Measurements from ENCODE around the gene ME3.
A peak's percentile ranks its signal among the peaks of the same experiment; 100 is the strongest.

The ME3 gene

DNA sequence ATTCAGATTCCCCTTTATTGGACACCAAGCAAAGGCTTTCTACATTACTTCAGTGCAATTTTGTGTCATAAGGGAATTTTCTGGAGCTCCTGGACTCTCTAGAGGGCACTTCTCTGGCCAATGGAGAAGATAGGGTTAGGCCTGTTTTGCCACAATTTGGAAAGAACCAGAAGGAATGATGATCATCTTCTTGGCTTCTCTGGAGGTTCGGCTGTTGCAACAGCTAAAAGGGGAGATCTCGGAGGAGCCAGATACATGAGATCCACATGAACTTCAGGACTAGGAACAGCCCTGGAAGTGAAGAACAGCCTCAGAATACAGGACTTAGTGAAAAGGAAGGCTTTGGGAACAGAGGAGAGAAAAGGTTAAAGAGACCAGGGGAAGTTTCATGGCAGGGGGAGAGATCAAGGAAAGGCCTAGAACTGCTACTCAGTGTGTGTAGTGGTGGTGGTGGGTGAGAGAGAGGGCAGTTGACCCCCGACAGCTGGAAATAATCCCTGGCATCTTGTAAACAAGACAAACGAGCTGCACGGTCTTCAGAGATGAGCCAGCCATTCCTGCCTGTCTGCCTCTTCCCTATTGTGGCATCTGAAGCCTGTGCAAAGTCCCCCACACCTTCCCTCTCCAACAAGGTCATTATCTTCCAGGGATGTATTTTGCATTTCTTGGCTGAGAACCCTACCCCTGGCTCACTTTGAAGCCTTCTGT, 214.0 kb downstream of the ME3 start:
- TF ChIP-seq, protein P1, sequence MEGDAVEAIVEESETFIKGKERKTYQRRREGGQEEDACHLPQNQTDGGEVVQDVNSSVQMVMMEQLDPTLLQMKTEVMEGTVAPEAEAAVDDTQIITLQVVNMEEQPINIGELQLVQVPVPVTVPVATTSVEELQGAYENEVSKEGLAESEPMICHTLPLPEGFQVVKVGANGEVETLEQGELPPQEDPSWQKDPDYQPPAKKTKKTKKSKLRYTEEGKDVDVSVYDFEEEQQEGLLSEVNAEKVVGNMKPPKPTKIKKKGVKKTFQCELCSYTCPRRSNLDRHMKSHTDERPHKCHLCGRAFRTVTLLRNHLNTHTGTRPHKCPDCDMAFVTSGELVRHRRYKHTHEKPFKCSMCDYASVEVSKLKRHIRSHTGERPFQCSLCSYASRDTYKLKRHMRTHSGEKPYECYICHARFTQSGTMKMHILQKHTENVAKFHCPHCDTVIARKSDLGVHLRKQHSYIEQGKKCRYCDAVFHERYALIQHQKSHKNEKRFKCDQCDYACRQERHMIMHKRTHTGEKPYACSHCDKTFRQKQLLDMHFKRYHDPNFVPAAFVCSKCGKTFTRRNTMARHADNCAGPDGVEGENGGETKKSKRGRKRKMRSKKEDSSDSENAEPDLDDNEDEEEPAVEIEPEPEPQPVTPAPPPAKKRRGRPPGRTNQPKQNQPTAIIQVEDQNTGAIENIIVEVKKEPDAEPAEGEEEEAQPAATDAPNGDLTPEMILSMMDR (IDR thresholded peaks at IDR 0.05): no peak
- peak in 1 of 2 donors; percentile 55 for DNase-seq
- Histone ChIP-seq H3K36me3 (peaks cover 0 to 5% (median 0%) of the 10 kb centered on the region in 3 donors), H3K4me3 (no peak overlapping the region), H3K27me3 (no peaks in the 10 kb centered on the region), H3K27ac (peak overlapping the region; percentile 57 to 64), H3K9me3 (no peaks in the 10 kb centered on the region), H3K4me1 (peaks cover 0 to 45% (median 41%) of the 10 kb centered on the region in 4 donors)
- intact Hi-C loops (cut with DNase I; ENCODE audit: low total_unique reads): loop anchor here (5.0 kb wide), 1 partner anchor 344 kb away; the partner anchor contains the start of gene PRSS23

DNA sequence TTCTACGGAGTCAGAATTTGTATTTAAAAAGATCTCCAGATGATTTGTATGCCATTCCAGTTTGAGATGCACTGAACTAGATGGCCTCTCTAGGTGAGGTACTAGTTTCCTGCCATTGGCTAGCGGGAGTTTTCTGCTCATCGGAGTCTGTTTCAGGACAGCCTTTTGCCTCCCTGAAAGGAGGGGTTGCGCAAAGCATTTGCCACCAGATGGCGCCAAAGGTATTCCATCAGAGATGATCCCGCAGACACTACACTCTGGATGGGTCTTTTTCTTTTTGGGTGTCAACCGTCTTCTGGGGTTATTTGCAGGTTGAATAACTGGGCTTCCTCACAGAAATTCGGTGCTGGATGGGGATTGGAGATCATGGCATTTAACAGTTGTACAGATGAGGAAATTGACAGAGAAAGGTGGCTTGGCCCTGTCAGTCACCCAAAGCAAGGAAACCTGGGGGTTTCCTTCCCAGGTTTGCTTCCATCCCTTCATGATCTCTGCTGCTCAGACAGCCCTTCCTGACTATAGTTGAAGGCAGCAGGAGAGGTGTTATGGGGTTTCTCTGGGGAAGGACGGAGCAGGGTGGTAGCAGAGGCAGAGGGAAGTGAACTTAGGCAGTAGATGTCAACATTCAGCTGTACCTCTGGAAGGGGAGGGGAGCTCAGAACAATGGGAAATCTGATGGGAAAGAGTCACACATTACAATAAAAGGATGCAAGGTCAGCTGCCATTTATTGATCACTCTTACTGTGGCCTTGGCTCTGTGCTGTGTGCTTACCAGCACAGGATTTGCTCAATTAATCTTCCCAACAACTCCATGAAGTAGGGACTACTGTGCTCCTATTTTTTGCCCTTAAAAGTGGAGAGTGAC, 216.1 kb downstream of the ME3 start:
- Histone ChIP-seq H3K27ac (peak overlapping the region; percentile 57 to 64), H3K4me3 (no peak overlapping the region), H3K9me3 (no peaks in the 10 kb centered on the region), H3K4me1 (peaks cover 0 to 45% (median 41%) of the 10 kb centered on the region in 4 donors), H3K36me3 (no peaks in the 10 kb centered on the region), H3K27me3 (no peaks in the 10 kb centered on the region)
- peak; percentile 89 to 90 for DNase-seq
- intact Hi-C loops (cut with DNase I; ENCODE audit: low total_unique reads): loop anchor here (1.0 to 5.0 kb wide), 2 partner anchors 346 to 362 kb away; partner anchors contain the start of gene PRSS23
- TF ChIP-seq, protein P1 (IDR thresholded peaks at IDR 0.05): peak; percentile 86 to 92

DNA sequence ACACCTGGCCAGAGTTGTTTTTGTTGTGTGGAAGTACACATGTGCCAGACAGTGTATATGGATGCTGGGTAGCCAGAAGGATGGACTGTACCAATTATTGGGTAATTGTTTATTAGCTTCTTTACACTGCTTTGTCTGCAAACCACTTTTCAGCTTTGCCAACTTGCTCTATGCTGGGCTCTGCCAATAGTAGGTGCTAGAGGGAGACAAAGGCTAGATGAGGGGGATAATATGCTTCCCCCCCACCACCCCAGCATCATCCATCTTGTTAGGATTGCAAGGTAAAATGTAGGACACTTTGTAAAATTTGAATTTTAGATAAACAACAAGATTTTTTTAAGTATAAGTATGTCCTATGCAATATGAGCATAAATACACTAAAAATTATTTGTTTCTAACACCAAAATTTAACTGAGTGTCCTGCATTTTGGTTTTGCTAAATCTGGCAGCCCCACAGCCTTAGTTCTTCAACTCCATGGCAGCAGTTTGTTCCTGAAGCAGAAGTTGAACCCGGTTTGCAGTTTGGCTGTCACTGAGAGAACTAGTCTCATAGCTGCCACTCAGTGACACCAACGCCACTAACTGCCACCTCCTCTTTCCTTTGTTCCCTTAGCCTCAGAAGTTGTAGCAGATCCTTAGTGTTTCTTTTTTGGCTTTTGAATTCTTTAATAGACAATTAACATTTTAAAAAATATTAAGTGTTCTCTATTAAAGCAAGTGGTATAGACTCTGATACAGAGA, 219.0 kb downstream of the ME3 start:
- Histone ChIP-seq H3K36me3 (peaks cover 0 to 3% (median 0%) of the 10 kb centered on the region in 3 donors), H3K4me1 (peaks cover 0 to 24% (median 21%) of the 10 kb centered on the region in 4 donors), H3K27me3 (no peaks in the 10 kb centered on the region), H3K27ac (no peak overlapping the region), H3K9me3 (no peaks in the 10 kb centered on the region), H3K4me3 (no peak overlapping the region)
- TF ChIP-seq, protein P1 (IDR thresholded peaks at IDR 0.05): no peak
- no peak for DNase-seq
- intact Hi-C loops (cut with DNase I; ENCODE audit: low total_unique reads): no loop called here

DNA sequence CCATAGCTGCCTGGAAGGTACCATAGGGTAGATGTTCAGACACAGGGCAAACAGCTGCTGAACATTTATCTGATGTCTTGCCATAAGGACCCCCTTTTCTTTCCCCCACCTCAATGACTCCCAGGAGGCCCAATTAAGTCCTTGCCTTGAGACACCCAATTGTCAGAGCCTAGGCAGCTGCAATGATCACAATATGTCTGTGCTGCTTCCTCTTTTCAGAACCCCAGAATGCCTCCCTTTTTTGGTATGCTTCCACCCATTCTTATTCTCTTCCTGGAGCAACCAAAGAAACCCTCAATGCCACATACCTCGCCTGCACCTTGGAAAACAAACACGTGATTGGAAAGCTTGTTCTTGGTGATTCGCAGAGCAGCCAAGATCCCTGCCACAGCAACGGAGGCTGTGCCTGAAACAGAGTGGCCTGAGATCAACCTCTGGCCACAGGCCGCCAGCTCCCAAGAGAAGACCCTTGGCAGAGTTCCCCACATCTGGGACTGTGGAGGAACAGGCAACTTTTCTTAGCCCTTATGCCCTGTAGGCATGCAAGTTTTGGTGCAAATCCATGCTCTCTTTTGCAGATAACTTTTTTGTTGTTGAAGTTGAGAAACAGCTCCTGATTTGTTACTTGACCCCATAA, 222.3 kb downstream of the ME3 start:
- intact Hi-C loops (cut with DNase I; ENCODE audit: low total_unique reads): no loop called here

More for the DNA sequence above, 222.3 kb downstream of the ME3 start:
- Histone ChIP-seq H3K9me3 (no peaks in the 10 kb centered on the region), H3K27me3 (no peaks in the 10 kb centered on the region), H3K4me3 (no peak overlapping the region), H3K27ac (no peak overlapping the region), H3K4me1 (peaks cover 0 to 4% (median 0%) of the 10 kb centered on the region in 4 donors), H3K36me3 (peaks cover 12 to 34% (median 19%) of the 10 kb centered on the region in 3 donors)
- TF ChIP-seq, protein P1 (IDR thresholded peaks at IDR 0.05): no peak
- DNase-seq: no peak
